Right lobe of liver (tissue), 4 donors: Measurements from ENCODE around the gene BRD3OS.

ENCODE experiments used
- POLR2A ChIP-seq: fragments of 450-650 bp; IDR thresholded peaks from one replicate; pipeline ENCODE4 v1.6.1; 2017; ENCODE audit warnings: antibody characterized with exemption, mild to moderate bottlenecking
- TF ChIP-seq, protein P1 (sequence below), 4 donors: fragments of 200-600 bp in 3 of 4; fragments of 450-650 bp in 1 of 4; IDR thresholded peaks; one replicate each; pipeline versions ENCODE4 v1.5.1 to v1.8.0; 2016 to 2022; ENCODE audit warnings: antibody characterized with exemption in 4 of 4, mild to moderate bottlenecking in 2 of 4
- donor health status: DM: no; HTN: no; CAD: no.
- donor health status: DM: no; HTN: no; CAD: no.
- donor health status: DM: no; HTN: yes; CAD: no.

DNA sequence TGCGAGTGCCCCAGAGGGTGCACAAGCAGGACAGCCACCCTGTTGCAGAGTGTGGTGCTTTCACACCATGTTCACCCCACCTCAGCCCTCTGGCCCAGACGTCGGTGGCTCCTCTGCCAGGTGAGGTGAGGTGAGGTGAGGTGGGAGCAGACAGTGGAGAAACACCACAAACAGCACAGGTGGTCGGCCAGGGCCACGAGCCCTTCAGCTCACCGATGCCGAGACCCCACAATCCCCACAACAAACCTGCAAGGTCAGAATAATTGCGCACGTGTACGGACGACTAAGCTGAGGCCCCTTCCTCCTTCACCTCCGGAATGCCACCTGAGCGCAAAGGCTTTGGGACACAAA is 32.0 kb downstream of the BRD3OS start:
- TF ChIP-seq, protein P1, sequence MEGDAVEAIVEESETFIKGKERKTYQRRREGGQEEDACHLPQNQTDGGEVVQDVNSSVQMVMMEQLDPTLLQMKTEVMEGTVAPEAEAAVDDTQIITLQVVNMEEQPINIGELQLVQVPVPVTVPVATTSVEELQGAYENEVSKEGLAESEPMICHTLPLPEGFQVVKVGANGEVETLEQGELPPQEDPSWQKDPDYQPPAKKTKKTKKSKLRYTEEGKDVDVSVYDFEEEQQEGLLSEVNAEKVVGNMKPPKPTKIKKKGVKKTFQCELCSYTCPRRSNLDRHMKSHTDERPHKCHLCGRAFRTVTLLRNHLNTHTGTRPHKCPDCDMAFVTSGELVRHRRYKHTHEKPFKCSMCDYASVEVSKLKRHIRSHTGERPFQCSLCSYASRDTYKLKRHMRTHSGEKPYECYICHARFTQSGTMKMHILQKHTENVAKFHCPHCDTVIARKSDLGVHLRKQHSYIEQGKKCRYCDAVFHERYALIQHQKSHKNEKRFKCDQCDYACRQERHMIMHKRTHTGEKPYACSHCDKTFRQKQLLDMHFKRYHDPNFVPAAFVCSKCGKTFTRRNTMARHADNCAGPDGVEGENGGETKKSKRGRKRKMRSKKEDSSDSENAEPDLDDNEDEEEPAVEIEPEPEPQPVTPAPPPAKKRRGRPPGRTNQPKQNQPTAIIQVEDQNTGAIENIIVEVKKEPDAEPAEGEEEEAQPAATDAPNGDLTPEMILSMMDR (IDR thresholded peaks at IDR 0.05) = no peak
- no peak for TF ChIP-seq POLR2A
